Neural cell (in vitro differentiated cells): Measurements from ENCODE around the gene PRXL2A.
A peak's percentile ranks its signal among the peaks of the same experiment; 100 is the strongest.

Experiments
- CTCF ChIP-seq: fragments of 450-650 bp; IDR thresholded peaks from 2 replicates; pipeline ENCODE4 v1.5.1; 2014; ENCODE audit warnings: antibody characterized with exemption, mild to moderate bottlenecking, moderate library complexity; ENCODE audit not compliant: poor library complexity, severe bottlenecking
- EZH2 ChIP-seq: fragments of 200-600, 300-800 bp; shearing (Covaris generic), sonication (generic); IDR thresholded peaks from 2 replicates; pipeline ENCODE4 v1.6.1; 2014; ENCODE audit warnings: antibody characterized with exemption, low read length, borderline replicate concordance, mild to moderate bottlenecking; ENCODE audit not compliant: insufficient read depth, poor library complexity, severe bottlenecking
- POLR2AphosphoS5 ChIP-seq: IDR thresholded peaks from 2 replicates; pipeline ENCODE4 v1.6.1; 2012
- RAD21 ChIP-seq: fragments of 450-650 bp; conservative IDR thresholded peaks from 2 replicates; pipeline ENCODE4 v1.6.1; 2014; ENCODE audit warnings: antibody characterized with exemption, mild to moderate bottlenecking, moderate library complexity
- REST ChIP-seq: IDR thresholded peaks from 2 replicates; pipeline ENCODE4 v1.6.1; 2012; ENCODE audit warnings: borderline replicate concordance
- SMC3 ChIP-seq: fragments of 450-650 bp; conservative IDR thresholded peaks from 2 replicates; pipeline ENCODE4 v1.6.1; 2014; ENCODE audit warnings: antibody characterized with exemption, mild to moderate bottlenecking, moderate library complexity; ENCODE audit not compliant: poor library complexity
- TAF1 ChIP-seq: IDR thresholded peaks from 2 replicates; pipeline ENCODE4 v1.6.1; 2012; ENCODE audit warnings: low read depth

GRCh38 chr10:80408242-80409101 lies at the start of gene PRXL2A:
- TF ChIP-seq CTCF = no peak
- peak; percentile 54 for TF ChIP-seq POLR2AphosphoS5
- peak; percentile 21 for TF ChIP-seq SMC3
- TF ChIP-seq TAF1 = peak; percentile 31
- TF ChIP-seq RAD21 = no peak
- no peak for TF ChIP-seq EZH2
- no peak for TF ChIP-seq REST
